ENCODE results near the gene ECE1.

GRCh38 chr1:21266119-21266774, 24.0 kb downstream of the ECE1 start:
- TF ChIP-seq TAF1 (IDR thresholded peaks at IDR 0.05; ENCODE audit: low read depth, low read length) (no peak), POLR2AphosphoS5 (IDR thresholded peaks at IDR 0.05; ENCODE audit: low read depth, low read length) (no peak), POLR2A (IDR thresholded peaks at IDR 0.05; ENCODE audit: low read depth, low read length) (no peak), POU2F2 (IDR thresholded peaks at IDR 0.05; ENCODE audit: low read depth, low read length) (no peak)
